Immature natural killer cell (primary cell): Measurements from ENCODE around the gene RASSF7. TPM values are rescaled to one million over a fixed set of nuclear protein-coding genes. Genes with fewer than 3 reads are reported as not detected.
"Not testable (repeated sequence)": the region's sequence is repeated elsewhere in the genome, so short reads cannot be mapped to it uniquely, and the experiment has no call there.

Experiments
- DNase-seq, 3 donors: peaks; one replicate each; pipeline ENCODE4 v3.0.0; 2022; ENCODE audit warnings: mixed read lengths in 1 of 3
- H3K27ac Mint-ChIP-seq, 6 donors: one replicate each; pipeline ENCODE4 v1.8.0; 2020; ENCODE audit warnings: mixed read lengths in 6 of 6, mild to moderate bottlenecking in 5 of 6, inconsistent platforms in 4 of 6, moderate library complexity in 3 of 6
- H3K27me3 Mint-ChIP-seq, 3 donors: one replicate each; pipeline ENCODE4 v1.8.0; 2020 to 2021; ENCODE audit warnings: low read depth in 3 of 3, mild to moderate bottlenecking in 3 of 3, mixed read lengths in 3 of 3, moderate library complexity in 3 of 3, inconsistent platforms in 1 of 3
- H3K36me3 Mint-ChIP-seq, 3 donors: one replicate each; pipeline ENCODE4 v1.8.0; 2020; ENCODE audit warnings: mixed read lengths in 3 of 3, inconsistent platforms in 2 of 3, mild to moderate bottlenecking in 2 of 3
- H3K4me1 Mint-ChIP-seq, 2 donors: one replicate each; pipeline ENCODE4 v1.8.0; 2020; ENCODE audit warnings: inconsistent platforms in 2 of 2, mild to moderate bottlenecking in 2 of 2, mixed read lengths in 2 of 2, moderate library complexity in 1 of 2
- H3K4me3 Mint-ChIP-seq, 5 donors: one replicate each; pipeline ENCODE4 v1.8.0; 2020; ENCODE audit warnings: mild to moderate bottlenecking in 5 of 5, mixed read lengths in 5 of 5, inconsistent platforms in 3 of 5, moderate library complexity in 3 of 5
- H3K9me3 Mint-ChIP-seq, 6 donors: one replicate each; pipeline ENCODE4 v1.8.0; 2020; ENCODE audit warnings: mild to moderate bottlenecking in 6 of 6, mixed read lengths in 6 of 6, inconsistent platforms in 4 of 6, moderate library complexity in 3 of 6
- polyA plus RNA-seq, 3 donors: library from polyadenylated mRNA; unstranded; fragments of 300-500 nt; fragmentation: Illumina TruSeq; gene quantifications; one replicate each; pipeline ENCODE4 v1.2.3, GENCODE V29; 2021

The RASSF7 gene
- polyA plus RNA-seq: 10 to 100 TPM; 20.3 to 31.9 (median 31.5) TPM

DNA sequence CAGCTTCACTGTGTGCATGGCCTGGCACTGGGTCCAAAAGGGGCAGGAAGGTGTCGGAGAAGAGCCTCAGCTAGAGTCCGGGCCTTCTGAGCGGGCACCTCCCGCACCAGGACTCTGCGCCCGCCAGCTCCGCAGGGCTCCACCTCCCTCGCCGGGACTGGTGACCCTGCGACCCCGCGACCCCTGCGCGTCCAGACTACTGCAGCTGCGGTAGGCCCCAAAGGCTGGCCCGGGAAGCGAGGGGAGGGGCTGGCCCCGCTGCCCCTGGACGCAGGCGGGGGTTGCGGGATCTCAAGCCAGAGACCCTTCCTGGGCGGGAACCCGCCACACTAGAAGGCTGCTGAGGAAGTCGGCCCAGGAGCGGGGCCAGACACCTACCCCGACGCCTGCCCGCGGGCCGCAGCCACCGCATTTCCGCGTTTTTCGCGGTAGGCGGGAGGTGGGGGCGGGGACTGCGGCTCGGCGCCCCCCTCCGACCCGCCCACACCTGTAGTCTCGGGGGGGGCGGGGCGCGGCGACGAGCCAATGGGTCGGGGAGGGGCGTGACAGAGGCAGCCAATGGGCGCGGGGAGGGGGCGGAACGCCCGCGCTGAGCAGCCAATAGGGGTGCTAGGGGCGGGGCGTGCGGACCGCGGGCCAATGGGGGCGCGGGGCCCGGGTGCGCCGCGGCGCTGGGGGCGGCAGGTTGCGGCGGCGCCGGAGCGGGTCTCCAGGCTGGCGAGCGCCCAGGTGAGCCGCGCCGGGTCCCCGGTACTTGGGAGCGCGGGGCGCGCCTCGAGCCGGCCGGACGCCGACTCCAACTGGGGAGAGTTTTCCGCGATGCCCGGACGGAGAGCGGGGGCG is at the start of gene RASSF7, which contains the start of gene LMNTD2:
Gene RASSF7 (plus strand): TSS at position 666 of the 843 bp plus-strand sequence. CDS start 799 bp downstream, outside the sequence.
Gene LMNTD2 (minus strand): TSS at position 434 of the 843 bp plus-strand sequence. CDS start 22 bp downstream, at position 412.
- H3K36me3 Mint-ChIP-seq: no peaks in the 10 kb centered on the region
- peak; percentile 90 to 93 (median 93) for DNase-seq
- peak within 1 kb of the TSS; percentile 70 to 91 (median 81) for H3K27ac Mint-ChIP-seq
- H3K9me3 Mint-ChIP-seq: no peaks in the 10 kb centered on the region
- peak within 1 kb of the TSS; percentile 80 to 88 (median 84) for H3K4me3 Mint-ChIP-seq
- H3K4me1 Mint-ChIP-seq: peaks cover 6 to 13% of the 10 kb centered on the region in 2 donors
- peaks cover 0 to 11% (median 6%) of the 10 kb centered on the region in 3 donors for H3K27me3 Mint-ChIP-seq

DNA sequence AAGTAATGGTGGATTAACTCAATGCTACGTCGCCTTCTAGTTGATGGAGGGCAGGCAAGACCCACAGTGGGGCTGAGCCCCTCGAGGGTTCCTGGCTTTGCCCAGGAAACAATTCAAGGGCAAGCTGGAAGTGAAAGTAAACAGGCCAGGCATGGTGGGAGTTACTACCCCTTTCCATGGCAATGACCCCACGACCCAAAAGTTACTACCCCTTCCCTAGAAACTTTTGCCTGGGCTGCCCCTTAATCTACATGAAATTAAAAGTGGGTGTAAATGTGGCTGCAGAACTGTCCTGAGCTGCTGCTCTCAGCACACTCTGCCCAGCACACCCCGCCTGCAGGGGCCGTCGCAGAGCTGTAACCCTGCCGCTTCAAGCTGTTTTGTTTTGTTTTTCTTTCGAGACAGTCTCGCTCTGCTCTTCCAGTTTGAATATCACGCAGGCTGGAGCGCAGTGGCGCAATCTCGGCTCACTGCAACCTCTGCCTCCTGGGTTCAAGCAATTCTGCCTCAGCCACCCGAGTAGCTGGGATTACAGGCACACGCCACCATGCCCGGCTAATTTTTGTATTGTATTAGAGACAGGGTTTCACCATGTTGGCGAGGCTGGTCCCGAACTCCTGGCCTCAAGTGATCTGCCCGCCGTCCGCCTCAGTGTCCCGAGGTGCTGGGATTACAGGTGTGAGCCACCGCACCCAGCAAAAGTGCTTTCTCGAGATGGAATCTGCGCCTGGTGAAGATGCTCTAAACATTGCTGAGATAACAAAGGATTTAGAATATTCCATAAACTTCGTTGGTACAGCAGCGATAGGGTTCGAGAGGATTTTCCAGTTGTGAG is 47.8 kb upstream of the RASSF7 start:
- Mint-ChIP-seq H3K4me3 (no peak overlapping the region), H3K27me3 (peaks cover 0 to 4% (median 0%) of the 10 kb centered on the region in 3 donors), H3K9me3 (no peaks in the 10 kb centered on the region), H3K4me1 (peaks cover 0 to 5% of the 10 kb centered on the region in 2 donors), H3K27ac (peak overlapping the region in 1 of 6 donors; percentile 62), H3K36me3 (peaks cover 0 to 4% (median 3%) of the 10 kb centered on the region in 3 donors)
- DNase-seq: no peak

- peaks cover 0 to 4% (median 3%) of the 10 kb centered on the region in 3 donors for H3K36me3 Mint-ChIP-seq
- H3K27me3 Mint-ChIP-seq: peaks cover 2 to 6% (median 4%) of the 10 kb centered on the region in 3 donors
- peaks cover 5 to 6% of the 10 kb centered on the region in 2 donors for H3K4me1 Mint-ChIP-seq
- no peak overlapping the region for H3K27ac Mint-ChIP-seq
- no peak overlapping the region for H3K4me3 Mint-ChIP-seq
- DNase-seq: no peak
- no peaks in the 10 kb centered on the region for H3K9me3 Mint-ChIP-seq
Measured at GRCh38 chr11:514606-515005, 46.2 kb upstream of the RASSF7 start.

GRCh38 chr11:515131-515530 is 45.6 kb upstream of the RASSF7 start:
- Mint-ChIP-seq H3K27me3 (peaks cover 2 to 6% (median 4%) of the 10 kb centered on the region in 3 donors), H3K27ac (no peak overlapping the region), H3K4me3 (no peak overlapping the region), H3K9me3 (no peaks in the 10 kb centered on the region), H3K36me3 (no peaks in the 10 kb centered on the region), H3K4me1 (peaks cover 5 to 6% of the 10 kb centered on the region in 2 donors)
- no peak for DNase-seq

DNA sequence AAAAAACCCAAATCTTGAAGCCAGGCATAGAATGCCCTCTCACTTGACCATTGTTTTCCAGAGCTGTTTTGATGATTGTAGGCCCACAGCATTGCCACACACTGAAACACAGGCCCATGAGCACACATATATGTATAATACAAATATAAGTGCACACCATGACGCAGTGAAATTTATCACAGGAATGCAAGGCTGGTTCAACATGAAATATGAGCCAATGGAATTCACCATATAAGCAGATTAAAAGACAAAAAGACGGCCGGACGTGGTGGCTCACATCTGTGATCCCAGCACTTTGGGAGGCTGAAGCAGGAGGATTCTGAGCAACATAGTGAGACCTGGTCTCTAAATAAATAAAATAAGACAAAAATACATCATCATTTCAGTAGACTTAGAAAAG is 44.4 kb upstream of the RASSF7 start:
- Mint-ChIP-seq H3K27ac (peak overlapping the region in 2 of 6 donors; percentile 46 to 68), H3K36me3 (no peaks in the 10 kb centered on the region), H3K4me3 (no peak overlapping the region), H3K27me3 (peaks cover 4 to 6% (median 6%) of the 10 kb centered on the region in 3 donors), H3K9me3 (no peaks in the 10 kb centered on the region), H3K4me1 (peaks cover 5 to 6% of the 10 kb centered on the region in 2 donors)
- DNase-seq: no peak

DNA sequence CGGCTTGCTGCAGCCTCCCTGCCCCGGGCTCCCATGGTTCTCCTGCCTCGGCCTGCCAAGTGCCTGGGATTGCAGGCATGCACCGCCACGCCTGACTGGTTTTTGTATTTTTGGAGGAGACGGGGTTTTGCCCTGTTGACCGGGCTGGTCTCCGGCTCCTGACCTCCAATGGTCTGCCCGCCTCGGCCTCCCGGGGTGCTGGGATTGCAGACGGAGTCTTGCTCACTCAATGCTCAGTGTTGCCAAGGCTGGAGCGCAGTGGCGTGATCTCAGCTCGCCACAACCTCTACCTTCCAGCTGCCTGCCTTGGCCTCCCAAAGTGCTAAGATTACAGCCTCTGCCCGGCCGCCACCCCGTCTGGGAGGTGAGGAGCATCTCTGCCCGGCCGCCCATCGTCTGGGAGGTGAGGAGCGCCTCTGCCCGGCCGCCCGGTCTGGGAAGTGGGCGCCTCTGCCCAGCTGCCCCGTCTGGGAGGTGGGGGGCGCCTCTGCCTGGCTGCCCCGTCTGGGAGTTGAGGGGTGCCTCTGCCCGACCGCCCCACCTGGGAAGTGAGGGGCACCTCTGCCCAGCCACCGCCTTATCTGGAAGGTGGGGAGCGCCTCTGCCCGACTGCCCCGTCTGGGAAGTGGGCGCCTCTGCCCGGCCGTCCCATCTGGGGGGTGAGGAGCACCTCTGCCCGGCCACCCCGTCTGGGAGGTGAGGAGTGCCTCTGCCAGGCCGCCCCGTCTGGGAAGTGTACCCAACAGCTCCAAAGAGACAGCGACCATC is 43.7 kb upstream of the RASSF7 start:
- not testable (repeated sequence) for H3K36me3 Mint-ChIP-seq, H3K27me3 Mint-ChIP-seq, DNase-seq, H3K4me1 Mint-ChIP-seq, H3K9me3 Mint-ChIP-seq
- Mint-ChIP-seq H3K27ac (peak overlapping the region in 1 of 6 donors; percentile 46), H3K4me3 (peak overlapping the region in 1 of 5 donors; percentile 30)

DNA sequence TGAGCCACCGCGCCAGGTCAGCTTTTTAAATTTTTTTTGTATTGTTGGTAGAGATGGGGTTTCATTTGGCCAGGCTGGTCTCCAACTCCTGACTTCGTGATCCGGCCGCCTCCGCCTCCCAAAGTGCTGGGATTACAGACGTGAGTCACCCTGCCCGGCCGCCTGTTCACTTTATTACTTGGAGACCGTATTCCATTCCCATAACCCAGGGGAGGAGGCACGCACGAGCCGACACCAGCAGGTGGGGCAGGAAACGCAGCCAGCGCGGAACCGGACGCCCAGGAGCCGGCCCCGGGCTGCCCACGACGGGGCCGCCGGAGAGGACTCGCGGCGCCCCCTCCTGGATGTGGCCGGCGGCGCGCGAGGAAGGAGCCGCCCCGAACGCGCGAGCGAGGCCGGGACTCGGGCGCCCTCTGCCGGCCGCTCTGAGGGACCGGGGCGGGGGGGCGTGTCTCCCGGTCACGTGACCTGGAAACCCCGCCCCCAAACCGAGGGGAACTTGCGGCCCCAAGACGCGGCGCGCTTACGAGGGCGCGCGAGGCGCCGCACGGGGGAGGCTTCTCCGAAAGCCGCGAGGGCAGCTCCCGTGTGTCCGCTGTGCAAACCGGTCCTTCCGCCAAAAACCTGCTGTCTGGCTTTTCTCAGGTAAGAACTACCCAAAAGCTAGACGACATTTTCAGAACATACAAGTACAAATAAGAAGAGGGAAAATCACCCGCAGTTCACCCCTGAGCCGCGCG is 42.1 kb upstream of the RASSF7 start:
- Mint-ChIP-seq H3K4me3 (peak overlapping the region; percentile 81 to 90 (median 83)), H3K9me3 (no peaks in the 10 kb centered on the region), H3K4me1 (peaks cover 5 to 6% of the 10 kb centered on the region in 2 donors), H3K36me3 (no peaks in the 10 kb centered on the region), H3K27me3 (peaks cover 4 to 6% (median 4%) of the 10 kb centered on the region in 3 donors), H3K27ac (peak overlapping the region; percentile 59 to 89 (median 78))
- DNase-seq: peak; percentile 80 to 91 (median 88)

- H3K9me3 Mint-ChIP-seq: no peaks in the 10 kb centered on the region
- no peak for DNase-seq
- H3K4me1 Mint-ChIP-seq: peaks cover 5 to 6% of the 10 kb centered on the region in 2 donors
- H3K36me3 Mint-ChIP-seq: no peaks in the 10 kb centered on the region
- H3K4me3 Mint-ChIP-seq: no peak overlapping the region
- peaks cover 4 to 11% (median 4%) of the 10 kb centered on the region in 3 donors for H3K27me3 Mint-ChIP-seq
- H3K27ac Mint-ChIP-seq: no peak overlapping the region
Measured at GRCh38 chr11:520428-521176, 40.2 kb upstream of the RASSF7 start.

DNA sequence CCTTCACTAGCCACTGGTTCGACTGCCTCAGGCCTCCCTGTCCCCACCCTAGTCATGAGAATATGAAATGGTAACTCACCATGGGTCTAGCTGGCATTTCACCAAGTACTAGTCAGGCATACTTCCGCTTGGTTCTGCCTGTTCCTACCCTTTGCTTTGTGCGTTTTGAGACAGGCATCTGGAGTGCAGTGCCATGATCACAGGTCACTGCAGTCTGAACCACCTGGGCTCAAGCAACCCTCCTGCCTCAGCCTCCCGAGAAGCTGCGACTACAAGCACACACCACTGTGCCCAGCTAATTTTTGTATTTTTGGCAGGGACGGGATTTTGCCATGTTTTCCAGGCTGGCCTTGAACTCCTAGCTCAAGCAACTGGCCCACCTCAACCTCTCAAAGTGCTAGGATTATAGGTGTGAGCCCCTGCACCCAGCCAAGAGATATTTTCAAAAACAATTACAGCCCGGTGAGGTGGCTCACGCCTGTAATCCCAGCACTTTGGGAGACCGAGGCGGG is 39.5 kb upstream of the RASSF7 start:
- H3K4me1 Mint-ChIP-seq: peaks cover 5 to 6% of the 10 kb centered on the region in 2 donors
- no peak overlapping the region for H3K4me3 Mint-ChIP-seq
- DNase-seq: no peak
- peaks cover 4 to 11% (median 4%) of the 10 kb centered on the region in 3 donors for H3K27me3 Mint-ChIP-seq
- H3K9me3 Mint-ChIP-seq: no peaks in the 10 kb centered on the region
- no peak overlapping the region for H3K27ac Mint-ChIP-seq
- no peaks in the 10 kb centered on the region for H3K36me3 Mint-ChIP-seq

GRCh38 chr11:526192-526591 is 34.6 kb upstream of the RASSF7 start:
- H3K9me3 Mint-ChIP-seq: no peaks in the 10 kb centered on the region
- no peak for DNase-seq
- no peaks in the 10 kb centered on the region for H3K36me3 Mint-ChIP-seq
- no peak overlapping the region for H3K4me3 Mint-ChIP-seq
- H3K27me3 Mint-ChIP-seq: peaks cover 0 to 4% (median 0%) of the 10 kb centered on the region in 3 donors
- H3K27ac Mint-ChIP-seq: no peak overlapping the region
- H3K4me1 Mint-ChIP-seq: no peaks in the 10 kb centered on the region

DNA sequence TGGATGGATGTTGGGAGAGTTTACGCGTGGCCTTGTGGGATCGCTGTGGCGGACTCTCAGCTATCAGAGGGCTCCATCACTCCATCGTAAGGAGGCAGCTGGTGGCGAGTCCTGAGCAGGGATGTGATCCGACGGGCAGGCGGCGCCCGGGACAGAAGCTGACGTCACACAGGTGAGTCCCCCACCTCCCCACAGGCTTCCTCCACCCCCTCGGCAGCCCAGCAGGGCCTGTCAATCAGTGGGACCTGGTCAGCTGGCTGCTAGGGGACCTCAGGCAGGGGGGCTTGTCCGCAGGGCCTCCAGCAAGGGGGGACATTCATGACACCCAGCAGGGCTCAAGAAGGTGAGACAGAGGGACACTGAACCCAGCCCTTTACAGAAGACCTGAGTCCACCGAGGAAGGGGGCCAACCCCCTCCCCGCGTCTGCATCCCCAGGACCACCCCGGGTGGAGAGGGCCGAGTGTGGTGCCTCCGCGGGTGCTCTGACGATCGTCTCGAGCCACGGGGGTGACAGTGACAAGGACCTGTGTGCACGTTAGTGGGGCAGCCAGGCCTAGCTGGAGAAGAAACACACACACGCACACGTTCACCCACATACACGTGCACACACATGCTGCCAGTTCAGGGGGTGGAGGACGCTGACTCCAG is 32.5 kb upstream of the RASSF7 start:
- Mint-ChIP-seq H3K9me3 (no peaks in the 10 kb centered on the region), H3K27me3 (peaks cover 0 to 4% (median 0%) of the 10 kb centered on the region in 3 donors), H3K27ac (no peak overlapping the region), H3K4me3 (no peak overlapping the region), H3K4me1 (peaks cover 0 to 2% of the 10 kb centered on the region in 2 donors), H3K36me3 (no peaks in the 10 kb centered on the region)
- no peak for DNase-seq
